Neural crest cell (in vitro differentiated cells): Measurements from ENCODE around the gene RCAN3. TPM values are rescaled to one million over a fixed set of nuclear protein-coding genes. Genes with fewer than 3 reads are reported as not detected.

Experiments
- DNase-seq: peaks from one replicate; pipeline ENCODE4 v3.0.0; 2021; ENCODE audit warnings: low read depth, mixed read lengths, low spot score
- H3K27ac Mint-ChIP-seq: one replicate; pipeline ENCODE4 v1.8.0; 2021; ENCODE audit warnings: mild to moderate bottlenecking, mixed read lengths; ENCODE audit not compliant: unreplicated experiment
- H3K27me3 Mint-ChIP-seq: 2 replicates; pipeline ENCODE4 v1.8.0; 2021; ENCODE audit warnings: low read depth, mild to moderate bottlenecking, mixed read lengths
- H3K36me3 Mint-ChIP-seq: 2 replicates; pipeline ENCODE4 v1.8.0; 2021; ENCODE audit warnings: low read depth, mild to moderate bottlenecking, mixed read lengths
- H3K4me1 Mint-ChIP-seq: 2 replicates; pipeline ENCODE4 v1.8.0; 2021; ENCODE audit warnings: mixed read lengths
- H3K4me3 Mint-ChIP-seq: one replicate; pipeline ENCODE4 v1.8.0; 2021; ENCODE audit warnings: mild to moderate bottlenecking, mixed read lengths
- H3K9me3 Mint-ChIP-seq: 2 replicates; pipeline ENCODE4 v1.8.0; 2021; ENCODE audit warnings: mixed read lengths
- total RNA-seq: library from RNA; stranded (reverse); gene quantifications from 2 replicates; pipeline ENCODE4 v1.2.1, GENCODE V29; 2021
- TF ChIP-seq, protein P1 (sequence below): fragments of 200-600 bp; sonication (generic); conservative IDR thresholded peaks from 2 replicates; pipeline ENCODE4 v1.5.0; 2021; ENCODE audit warnings: antibody characterized with exemption, mild to moderate bottlenecking

The RCAN3 gene
- total RNA-seq, 1 donor from 2014 or later = 2.2 TPM

DNA sequence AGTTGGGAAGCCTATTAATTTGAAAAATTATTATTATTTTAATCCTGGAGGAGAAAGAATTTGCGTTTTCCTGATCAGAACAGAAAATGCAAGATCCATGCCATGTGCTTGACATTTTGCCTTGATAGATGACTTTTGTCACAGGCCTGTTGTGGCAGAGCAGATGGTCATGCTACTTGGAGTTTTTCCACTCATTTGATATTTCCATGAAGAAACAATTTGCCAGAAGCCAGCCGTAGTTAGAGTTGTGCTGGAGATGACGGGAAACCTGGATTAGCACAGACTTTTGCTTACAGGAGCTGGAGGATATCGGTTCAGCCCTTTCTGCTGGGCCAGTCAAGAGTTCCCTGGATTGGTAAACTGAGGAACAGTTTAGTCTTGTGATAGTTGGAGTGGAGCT, 3.2 kb downstream of the RCAN3 start:
- Mint-ChIP-seq H3K4me3 (no peak overlapping the region), H3K27me3 (peaks cover 84% of the 10 kb centered on the region), H3K9me3 (no peaks in the 10 kb centered on the region), H3K4me1 (peaks cover 15% of the 10 kb centered on the region), H3K27ac (no peak overlapping the region), H3K36me3 (no peaks in the 10 kb centered on the region)
- DNase-seq = no peak
- TF ChIP-seq, protein P1, sequence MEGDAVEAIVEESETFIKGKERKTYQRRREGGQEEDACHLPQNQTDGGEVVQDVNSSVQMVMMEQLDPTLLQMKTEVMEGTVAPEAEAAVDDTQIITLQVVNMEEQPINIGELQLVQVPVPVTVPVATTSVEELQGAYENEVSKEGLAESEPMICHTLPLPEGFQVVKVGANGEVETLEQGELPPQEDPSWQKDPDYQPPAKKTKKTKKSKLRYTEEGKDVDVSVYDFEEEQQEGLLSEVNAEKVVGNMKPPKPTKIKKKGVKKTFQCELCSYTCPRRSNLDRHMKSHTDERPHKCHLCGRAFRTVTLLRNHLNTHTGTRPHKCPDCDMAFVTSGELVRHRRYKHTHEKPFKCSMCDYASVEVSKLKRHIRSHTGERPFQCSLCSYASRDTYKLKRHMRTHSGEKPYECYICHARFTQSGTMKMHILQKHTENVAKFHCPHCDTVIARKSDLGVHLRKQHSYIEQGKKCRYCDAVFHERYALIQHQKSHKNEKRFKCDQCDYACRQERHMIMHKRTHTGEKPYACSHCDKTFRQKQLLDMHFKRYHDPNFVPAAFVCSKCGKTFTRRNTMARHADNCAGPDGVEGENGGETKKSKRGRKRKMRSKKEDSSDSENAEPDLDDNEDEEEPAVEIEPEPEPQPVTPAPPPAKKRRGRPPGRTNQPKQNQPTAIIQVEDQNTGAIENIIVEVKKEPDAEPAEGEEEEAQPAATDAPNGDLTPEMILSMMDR = no peak

DNA sequence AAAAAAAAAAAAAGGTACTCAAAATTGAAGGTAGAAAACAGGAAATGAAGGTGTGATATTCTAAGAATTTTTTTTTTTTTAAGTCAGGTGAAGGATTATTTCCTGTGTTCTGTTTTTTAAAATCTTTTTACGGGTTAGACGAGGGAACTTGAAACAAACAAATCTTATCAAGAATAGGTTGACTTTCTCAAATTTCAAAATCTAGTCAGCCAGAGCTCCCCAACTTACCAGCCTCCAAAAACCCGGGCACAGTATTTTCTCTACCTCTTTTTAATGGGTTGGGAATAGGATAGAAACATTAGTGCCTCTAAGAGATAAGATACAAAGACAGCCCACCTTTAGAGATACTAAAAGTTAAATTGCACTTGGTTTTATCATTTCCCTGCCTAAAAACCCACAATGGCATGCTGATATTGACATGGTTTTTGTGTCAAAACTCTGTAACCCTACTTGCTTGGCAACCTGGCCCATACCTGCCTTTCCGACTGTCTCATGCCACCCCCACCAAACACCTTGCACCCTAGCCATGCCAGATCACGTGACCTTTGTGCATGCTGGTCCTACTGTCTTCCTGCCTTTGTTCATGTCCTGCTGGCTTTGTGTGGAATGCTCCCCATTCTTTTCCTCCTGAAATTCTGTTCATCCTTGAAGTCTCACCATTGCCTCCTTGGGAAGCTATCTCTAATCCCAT, 4.2 kb downstream of the RCAN3 start:
- H3K4me1 Mint-ChIP-seq = peaks cover 11% of the 10 kb centered on the region
- DNase-seq = no peak
- no peaks in the 10 kb centered on the region for H3K36me3 Mint-ChIP-seq
- H3K9me3 Mint-ChIP-seq = no peaks in the 10 kb centered on the region
- no peak overlapping the region for H3K27ac Mint-ChIP-seq
- H3K4me3 Mint-ChIP-seq = no peak overlapping the region
- peaks cover 74% of the 10 kb centered on the region for H3K27me3 Mint-ChIP-seq
- TF ChIP-seq, protein P1 = no peak

DNA sequence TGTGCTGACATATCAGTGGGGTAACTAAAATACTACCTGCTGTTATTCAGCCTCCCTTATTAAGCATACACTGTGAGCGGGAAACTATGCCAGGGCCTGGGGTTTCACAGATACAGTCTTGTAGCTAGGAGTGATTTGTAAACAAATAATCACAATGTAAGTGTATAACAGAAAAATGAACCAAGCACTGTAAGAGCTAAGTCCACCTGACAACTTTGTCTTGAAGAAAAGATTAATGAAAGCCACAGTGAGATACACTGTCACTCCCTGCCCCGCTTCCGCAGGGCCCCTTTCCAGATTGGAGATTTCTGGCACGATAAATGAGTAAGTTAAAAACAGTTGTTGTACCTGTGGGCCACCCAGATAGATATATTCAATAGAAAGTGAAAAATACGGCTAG, 4.8 kb downstream of the RCAN3 start:
- no peak overlapping the region for H3K27ac Mint-ChIP-seq
- peaks cover 68% of the 10 kb centered on the region for H3K27me3 Mint-ChIP-seq
- DNase-seq = no peak
- no peak overlapping the region for H3K4me3 Mint-ChIP-seq
- TF ChIP-seq, protein P1 = no peak
- peaks cover 8% of the 10 kb centered on the region for H3K4me1 Mint-ChIP-seq
- no peaks in the 10 kb centered on the region for H3K9me3 Mint-ChIP-seq
- H3K36me3 Mint-ChIP-seq = no peaks in the 10 kb centered on the region

DNA sequence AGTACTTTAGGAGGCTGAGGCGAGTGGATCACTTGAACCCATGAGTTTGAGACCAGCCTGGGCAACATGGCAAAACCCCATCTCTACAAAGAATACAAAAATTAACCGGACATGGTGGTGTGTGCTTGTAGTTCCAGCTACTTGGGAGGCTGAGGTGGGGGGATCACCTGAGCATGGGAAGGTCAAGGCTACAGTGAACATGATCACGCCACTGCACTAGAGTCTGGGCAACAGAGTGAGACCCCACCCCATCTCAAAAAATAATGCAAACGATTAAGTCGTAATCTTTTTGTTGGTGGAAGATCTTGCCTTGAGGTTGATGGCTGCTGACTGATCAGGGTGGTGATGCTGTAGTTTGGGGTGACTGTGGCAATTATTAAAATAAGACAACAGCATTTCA, 6.3 kb downstream of the RCAN3 start:
- DNase-seq = no peak
- H3K4me3 Mint-ChIP-seq = no peak overlapping the region
- TF ChIP-seq, protein P1 = no peak
- H3K27me3 Mint-ChIP-seq = peaks cover 59% of the 10 kb centered on the region
- H3K4me1 Mint-ChIP-seq = peaks cover under 1% of the 10 kb centered on the region
- H3K27ac Mint-ChIP-seq = no peak overlapping the region
- H3K36me3 Mint-ChIP-seq = no peaks in the 10 kb centered on the region
- H3K9me3 Mint-ChIP-seq = no peaks in the 10 kb centered on the region

DNA sequence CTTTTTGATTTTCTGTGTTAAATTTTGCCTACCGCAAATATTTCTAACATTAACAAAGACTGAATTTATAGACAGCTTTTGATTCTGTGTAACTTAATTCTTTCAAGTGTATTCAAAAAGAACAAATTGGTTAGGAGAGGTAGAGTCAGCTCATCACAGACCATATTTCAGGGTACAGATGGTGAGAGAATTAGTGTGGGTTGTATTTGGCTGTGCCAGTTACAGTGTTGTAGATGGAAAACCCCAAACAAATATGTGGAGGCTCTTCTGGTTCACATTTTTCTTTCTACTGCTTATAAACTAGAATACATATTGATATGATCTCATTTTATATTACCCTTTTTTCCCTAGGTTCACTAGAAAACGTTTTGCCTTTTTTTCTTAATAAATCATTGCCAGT, 11.1 kb downstream of the RCAN3 start:
- DNase-seq = no peak

More for the DNA sequence above, 11.1 kb downstream of the RCAN3 start:
- no peaks in the 10 kb centered on the region for H3K4me1 Mint-ChIP-seq
- peaks cover 24% of the 10 kb centered on the region for H3K27me3 Mint-ChIP-seq
- no peak overlapping the region for H3K27ac Mint-ChIP-seq
- H3K4me3 Mint-ChIP-seq = no peak overlapping the region
- TF ChIP-seq, protein P1 = no peak
- H3K9me3 Mint-ChIP-seq = no peaks in the 10 kb centered on the region
- H3K36me3 Mint-ChIP-seq = no peaks in the 10 kb centered on the region
